GM18520 (cell line): ENCODE results near the gene SLC35B2.

Experiments
- ATAC-seq: cut with Tn5 transposase; IDR thresholded peaks from one replicate; pipeline ENCODE4 v1.9.1; 2021; ENCODE audit not compliant: unreplicated experiment

Gene SLC35B2

DNA sequence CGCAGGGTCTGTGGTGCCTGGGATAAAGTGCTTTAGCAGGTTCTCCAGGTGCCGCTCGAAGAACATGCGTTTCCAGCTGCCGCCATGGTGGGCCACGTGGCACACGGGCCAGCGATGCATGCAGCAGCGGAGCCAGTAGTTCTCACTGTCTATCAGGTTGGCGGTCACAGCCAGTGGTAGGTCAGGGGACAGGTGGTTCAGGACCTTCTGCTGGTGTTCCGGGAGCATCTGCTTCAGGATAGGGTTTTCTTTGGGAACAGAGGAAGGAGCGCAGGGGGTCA is 28.9 kb upstream of the SLC35B2 start:
- no peak for ATAC-seq

DNA sequence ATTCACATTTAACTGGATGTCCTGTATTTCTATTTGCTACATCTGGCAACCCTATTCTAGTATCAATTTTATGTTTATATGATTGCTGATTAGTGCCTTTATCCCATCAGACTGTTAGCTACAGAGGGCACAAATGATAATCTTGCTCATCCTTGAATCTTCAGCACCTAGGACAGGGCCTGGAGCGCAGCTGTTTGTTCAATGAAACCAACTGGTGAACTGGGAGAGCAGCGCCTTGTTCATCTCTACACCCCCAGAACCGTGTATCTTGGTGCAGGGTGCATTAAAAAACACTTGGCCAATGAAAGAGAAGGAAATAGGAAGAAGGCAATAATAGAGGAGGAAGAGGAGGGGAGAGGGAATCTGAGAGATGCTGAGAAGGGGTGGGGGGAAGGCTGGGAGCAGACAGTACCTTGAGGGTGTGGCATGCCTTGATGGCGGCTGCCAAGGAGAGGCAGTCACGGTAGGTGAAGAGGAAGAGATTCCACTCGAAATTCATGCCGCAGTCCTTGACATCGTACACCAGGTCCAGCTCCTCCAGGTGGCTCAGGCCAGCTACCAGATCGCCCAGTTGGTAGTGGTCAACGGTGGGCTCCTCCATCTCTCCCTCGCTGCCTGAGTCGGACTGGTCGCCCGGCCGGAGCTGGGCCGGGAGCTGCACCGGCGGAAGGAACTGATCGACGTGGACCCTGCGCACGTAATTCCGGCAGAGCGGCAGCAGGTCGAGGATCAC is 28.4 kb upstream of the SLC35B2 start:
- no peak for ATAC-seq

DNA sequence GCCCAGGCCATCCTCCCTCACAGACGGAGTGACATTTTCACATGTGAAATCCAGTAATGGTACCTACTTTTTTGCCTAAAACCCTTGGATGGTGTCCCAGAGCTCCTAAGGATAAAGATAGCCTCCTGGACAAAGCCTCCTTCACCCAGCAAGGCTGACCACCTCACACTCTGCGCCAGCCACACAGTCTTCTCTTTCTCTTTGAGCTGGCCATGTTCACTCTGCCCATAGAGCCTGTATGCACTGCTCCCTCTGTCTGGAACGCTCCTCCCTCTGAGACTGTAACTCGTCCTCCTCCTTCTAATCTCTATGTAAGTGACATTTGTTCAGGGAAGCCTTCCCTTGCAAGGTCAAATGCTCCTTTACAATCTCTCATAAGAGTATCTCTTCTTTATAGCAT is 27.5 kb upstream of the SLC35B2 start:
- ATAC-seq = no peak

DNA sequence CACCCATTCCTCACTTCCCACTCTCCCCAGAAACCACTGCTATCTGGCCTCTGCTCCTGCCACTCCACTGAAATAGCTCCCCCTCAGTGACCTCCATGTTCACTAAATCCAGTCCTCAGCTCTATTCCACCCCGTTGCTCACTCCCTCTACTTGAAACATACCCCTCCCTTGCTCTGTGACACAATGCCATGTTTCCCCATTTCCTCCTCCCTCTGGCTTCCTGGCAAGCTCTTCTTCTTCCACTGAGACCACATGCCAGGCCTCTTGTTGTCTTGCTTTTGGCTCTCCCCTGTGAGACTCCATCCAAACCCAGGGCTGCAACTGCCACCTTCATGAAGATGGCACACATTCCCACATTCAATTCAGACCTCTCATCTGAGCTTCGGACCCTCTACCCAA is 26.8 kb upstream of the SLC35B2 start:
- ATAC-seq = no peak

DNA sequence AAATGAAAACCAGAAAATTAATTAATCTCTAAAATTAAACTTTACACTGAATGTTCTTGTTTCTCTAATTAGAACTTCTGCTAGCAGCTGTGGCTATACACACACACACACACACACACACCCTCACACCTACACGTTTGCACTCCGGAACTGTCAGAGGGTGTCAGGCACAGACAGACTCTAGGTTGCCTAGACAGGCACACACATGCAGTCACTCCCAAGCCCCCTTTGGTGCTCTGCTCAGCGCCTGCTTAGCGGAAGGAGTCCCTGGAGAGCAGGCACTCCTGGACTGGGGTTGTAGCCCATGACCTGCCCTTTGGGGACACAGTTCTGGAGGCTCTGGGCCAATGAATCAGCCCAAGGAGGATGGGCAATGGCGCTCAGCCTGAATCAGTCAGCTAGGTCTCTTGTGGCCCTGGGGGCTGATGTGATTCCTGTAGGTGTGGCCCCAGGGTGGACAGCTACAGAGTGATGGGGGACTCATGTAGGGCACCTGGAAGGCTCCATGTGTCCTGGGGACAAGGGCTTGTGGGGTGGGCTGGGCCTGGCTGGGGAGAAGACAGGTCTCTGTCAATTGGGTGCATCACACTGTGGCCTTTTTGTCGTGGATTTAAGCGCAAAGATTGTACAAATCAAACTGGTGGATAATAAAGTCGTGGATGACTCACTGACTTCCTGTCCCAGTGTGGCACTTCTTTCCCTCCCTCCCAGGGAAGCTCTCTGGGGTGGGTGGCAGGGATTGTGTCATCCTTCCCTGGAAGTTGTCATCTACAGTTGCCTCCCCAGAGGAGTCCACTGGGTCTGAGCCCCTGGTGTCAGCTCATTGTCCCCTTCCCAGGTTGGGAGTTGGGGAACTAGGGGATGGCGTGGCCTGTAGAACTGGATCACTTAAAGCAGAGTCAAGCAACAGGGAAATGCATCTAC is 21.7 kb upstream of the SLC35B2 start:
- no peak for ATAC-seq

DNA sequence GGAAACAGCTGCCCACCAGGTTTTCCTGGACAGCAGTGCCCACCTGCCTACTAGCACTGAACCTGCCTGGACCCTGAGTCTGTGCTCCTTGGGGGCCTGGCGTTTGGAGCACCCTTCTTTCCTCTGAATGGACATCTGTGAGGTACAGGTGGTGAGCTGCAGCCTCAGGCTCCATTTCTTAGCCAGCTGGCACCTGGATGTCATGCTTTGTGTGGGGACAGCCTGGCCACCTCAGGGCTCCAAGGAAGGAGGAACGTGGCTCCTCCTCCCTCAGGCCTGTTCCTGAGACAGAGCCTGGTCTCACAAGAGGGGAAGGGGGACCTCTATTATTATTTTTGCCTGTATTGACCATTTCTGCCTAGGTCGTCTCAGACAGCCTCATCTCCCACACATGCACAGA is 21.0 kb upstream of the SLC35B2 start:
- no peak for ATAC-seq

DNA sequence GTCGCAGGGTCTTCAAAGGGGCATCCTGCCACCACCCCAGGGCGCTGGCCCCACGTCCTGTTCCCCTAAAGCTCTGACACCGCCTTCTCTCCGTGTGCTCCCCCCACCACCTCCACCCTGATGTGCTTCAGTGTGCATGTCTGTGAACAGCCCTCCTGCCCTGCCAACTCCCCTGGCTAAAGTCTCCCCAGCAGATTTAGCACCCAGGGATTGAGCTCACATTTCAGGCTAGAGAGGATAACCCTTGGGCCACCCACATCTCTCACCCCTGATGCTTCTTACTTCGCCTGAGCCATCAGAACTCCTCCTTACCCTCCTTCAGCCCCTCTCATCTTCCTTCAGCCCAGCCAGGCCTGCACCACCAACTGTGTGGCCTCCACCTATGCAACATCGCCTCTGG is 20.4 kb upstream of the SLC35B2 start:
- ATAC-seq = no peak

DNA sequence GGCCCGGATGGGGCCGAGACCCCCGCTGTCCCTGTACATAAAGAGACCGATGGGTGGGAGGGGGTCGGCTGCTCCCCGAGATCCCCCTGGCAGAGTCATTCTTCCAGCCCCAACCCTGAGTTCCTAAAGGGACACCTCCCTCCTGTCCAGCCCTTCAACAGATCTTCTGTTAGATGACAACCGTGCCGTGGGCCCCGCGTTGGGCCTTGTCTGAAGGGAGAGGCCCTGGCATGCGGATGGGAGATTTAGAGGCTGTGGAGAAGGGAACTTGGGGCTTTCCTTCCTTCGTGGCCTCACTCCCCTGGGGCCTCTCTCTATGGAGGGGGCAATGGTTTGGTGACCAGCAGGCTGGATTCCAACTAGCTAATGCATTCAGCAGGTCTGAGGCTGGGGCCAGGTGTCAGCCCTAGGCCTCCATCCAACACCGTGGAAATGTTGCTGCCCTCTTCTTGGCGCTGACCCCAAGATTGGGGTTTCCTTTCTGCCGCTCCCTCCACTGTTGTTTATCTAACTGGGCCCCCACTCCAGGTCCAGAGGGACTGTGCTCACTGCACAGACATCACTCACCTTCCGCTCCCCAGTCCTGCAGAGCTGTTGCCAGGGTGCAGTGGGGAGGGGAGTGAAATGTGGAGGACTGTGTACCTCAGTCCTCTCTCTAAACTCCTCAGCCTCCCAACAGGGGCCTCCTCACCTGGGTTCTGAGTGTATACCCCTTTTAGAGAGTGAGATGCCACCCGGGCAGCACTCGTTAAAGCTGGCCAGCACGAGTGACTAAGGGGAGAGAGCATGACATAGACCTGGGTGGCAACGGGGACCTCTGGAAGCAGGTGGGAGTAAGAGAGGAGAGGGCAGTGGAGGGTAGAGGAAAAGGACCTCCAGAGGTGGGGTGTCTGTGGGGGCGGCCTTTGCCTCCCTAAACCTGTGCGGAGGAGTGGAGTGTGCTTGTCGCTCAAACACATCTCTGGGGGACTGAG is 19.6 kb upstream of the SLC35B2 start:
- ATAC-seq = no peak

DNA sequence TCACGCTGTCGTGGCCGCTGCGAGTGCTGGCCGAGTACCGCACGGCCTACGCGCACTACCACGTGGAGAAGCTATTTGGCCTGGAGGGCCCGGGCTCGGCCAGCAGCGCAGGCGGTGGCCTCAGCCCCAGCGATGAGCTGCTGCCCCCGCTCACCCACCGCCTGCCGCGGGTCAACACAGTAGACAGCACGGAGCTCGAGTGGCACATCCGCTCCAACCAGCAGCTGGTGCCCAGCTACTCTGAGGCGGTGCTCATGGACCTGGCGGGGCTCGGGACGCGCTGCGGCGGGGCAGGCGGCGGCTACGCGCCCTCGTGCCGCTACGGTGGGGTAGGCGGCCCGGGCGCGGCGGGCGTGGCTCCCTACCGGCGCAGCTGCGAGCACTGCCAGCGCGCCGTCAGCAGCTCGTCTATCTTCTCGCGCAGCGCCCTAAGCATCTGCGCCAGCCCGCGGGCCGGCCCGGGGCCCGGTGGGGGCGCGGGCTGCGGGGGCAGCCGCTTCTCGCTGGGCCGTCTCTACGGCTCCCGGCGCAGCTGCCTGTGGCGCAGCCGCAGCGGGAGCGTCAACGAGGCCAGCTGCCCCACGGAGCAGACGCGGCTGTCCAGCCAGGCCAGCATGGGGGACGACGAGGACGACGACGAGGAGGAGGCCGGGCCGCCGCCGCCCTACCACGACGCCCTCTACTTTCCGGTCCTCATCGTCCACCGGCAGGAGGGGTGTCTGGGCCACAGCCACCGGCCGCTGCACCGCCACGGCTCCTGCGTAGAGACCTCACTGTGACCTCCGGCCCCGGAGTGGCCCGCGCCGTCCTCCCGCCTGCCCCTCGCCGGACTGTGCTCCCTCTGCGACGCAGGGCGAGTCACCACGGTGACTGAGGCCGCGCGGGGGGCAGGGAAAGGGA is 18.7 kb upstream of the SLC35B2 start:
- no peak for ATAC-seq

DNA sequence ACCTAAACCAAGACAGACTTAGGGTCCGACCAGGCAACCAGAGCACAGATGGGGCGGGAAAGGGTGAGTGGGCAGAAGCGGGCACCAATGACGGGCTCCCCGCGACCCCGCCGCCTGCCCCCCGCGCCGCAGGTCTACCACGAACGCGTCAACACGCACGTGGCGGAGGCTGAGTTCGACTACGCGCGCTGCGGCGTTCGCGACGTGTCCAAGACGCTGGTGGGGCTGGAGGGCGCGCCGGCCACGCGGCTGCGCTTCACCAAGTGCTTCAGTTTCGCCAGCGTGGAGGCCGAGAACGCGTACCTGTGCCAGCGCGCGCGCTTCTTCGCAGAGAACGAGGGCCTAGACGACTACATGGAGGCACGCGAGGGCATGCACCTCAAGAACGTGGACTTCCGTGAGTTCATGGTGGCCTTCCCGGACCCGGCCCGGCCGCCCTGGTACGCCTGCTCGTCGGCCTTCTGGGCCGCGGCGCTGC is 18.0 kb upstream of the SLC35B2 start:
- ATAC-seq = no peak

DNA sequence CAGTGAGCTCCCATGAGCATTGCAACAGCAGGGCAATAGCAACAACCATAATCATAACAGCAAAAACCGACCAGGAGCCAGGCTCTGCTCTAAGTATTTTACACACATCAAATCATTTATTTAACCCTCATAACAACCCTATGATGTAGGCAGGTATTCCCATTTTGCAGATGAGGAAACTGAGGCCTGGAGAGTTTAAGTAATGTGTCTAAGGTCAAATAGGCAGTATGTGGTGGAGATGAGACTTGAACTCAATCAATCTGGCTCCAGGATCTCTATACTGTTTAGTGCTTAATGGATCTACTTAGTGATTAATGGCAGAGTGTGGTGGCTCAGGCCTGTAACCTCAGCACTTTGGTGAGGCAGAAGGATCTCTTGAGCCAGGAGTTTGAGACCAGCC is 16.3 kb upstream of the SLC35B2 start:
- no peak for ATAC-seq

DNA sequence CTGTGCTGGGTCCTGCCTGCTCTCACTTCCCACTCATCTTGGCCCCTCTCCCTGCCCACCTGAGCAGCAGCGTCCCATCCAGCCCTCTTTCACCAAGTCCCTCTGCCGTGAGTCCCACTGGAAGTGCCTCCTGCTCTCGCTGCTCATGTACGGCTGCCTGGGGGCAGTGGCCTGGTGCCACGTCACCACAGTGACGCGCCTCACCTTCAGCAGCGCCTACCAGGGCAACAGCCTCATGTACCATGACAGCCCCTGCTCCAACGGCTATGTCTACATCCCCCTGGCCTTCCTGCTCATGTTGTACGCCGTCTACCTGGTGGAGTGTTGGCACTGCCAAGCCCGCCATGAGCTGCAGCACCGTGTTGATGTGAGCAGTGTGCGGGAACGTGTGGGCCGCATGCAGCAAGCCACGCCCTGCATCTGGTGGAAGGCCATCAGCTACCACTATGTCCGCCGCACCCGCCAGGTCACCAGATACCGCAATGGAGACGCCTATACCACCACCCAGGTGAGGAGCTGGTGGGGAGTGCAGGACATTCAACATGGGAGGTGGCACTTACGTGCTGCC is 15.8 kb upstream of the SLC35B2 start:
- ATAC-seq = no peak

DNA sequence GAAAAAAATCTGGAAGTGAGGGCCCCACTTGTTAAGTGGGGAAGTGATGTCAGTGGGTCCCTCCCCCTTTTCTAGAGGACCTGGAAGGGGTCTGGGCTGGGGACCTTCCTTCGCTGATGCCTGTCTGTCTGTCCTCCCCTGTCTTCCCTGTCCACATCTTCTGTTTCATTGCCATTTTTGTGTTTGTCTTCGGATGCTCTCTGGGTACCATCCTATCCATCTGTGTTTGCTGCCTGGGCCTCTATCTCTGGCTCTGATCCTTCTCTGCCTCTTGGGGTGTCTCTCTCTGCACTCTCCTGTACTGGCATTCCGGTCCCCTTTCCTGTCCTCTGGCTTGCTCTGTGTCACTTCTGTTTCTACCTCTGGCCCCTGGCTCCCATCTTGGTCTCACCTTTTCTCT is 15.2 kb upstream of the SLC35B2 start:
- ATAC-seq = no peak

DNA sequence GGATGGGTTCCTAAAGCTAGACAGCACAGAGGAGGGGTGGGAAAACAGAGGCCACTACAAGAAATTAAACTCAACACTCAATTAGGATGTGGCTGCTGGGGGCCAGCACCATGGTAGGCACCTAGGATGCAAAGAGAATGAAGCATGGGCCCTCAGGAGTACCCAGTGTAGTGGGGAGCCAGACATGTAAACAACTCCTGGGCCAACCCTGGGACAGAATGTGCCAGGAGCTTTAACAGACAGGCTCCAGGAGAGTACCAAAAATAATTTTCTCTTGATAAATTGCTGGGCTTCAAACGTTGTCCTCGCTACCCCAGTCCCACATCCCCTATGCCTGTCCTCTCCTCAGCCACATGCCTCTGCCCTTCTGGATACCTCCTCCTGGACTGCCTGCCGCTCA is 14.6 kb upstream of the SLC35B2 start:
- ATAC-seq = no peak

DNA sequence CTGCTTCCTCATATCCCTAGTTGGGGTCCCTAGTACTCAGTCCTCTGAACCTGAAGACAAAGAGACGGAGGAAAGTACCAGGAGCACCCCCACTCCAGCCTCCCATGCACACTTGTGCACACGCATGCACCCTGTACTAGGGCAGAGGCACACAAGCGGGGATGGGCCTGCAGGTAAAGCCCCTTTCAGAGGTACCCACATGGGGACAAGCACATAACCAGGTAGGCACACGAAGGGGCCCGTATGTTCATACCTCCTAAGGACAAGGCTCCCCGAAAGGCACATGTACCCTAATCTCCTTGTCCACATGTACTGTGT is 14.0 kb upstream of the SLC35B2 start:
- ATAC-seq = no peak

DNA sequence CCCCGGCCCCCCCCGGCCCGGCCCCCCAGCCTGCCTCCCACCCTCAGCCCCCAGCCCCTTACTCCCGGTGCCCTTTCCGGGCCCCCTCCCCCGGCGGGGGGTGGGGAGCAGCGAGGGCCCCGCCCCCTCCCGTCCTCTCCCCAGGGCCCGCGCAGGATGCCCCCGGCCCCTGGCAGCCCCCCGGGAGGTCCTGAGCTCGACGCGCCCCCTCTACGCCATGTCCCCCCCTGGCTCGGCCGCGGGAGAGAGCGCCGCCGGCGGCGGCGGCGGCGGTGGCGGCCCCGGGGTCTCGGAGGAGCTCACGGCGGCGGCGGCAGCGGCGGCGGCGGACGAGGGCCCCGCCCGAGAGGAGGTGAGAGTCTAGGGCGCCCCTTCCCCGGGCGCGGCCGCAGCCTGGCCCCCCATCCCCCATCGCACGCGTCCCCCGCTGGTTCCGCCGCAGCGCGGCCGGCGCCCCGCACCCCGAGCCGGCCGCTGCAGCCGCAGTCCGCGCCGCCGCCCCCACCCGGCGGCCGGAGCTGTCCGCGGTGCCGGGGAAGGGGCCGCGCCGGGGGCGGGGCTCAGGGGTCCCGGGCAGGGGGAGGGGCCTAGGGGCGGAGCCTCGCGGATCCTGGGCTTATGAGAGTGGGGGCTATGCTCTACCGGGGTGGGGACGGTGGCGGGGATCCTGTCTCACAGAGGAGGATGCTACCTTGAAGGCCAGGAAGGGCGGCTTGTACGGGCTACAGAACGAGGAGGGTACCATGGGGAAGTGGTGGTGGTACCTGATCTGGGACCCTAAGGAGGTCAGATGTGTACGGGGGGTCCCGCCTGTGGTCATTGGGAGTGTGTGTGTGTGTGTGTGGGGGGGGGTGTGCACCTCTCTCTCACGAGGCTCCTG is 13.4 kb upstream of the SLC35B2 start:
- no peak for ATAC-seq

DNA sequence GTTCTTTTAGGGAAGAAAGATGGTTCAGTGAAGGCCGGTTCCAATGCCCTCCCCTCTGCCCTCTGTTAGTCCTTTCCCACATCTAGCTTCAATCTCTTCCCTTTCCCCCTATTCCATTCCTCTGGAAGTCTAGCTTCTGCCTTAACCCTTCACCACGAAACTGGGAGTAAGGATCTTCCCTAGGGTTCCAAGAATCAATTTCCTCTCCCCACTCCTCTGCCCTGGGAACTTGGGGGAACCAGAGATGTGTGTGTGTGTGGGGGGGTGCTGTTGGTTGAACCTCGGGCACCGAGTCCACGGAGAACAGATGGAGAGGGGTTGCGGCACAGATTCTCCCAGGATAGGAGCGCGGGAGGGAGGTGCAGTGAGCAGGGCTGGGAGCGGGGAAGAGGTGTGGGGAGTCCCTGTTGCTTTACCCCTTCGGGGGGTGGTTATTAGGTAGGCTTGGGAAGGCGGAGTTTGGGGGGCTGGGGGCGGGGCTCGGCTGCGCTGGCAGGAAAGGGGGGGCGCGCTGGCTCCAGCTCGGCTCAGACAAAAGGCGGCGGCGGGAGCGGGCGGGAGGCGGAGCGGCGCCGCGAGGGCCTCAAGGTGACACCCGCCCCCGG is 12.7 kb upstream of the SLC35B2 start, which contains the start of gene TMEM151B:
Gene TMEM151B (plus strand): TSS at position 530 of the 605 bp plus-strand sequence. CDS start 293 bp downstream, outside the sequence.
- ATAC-seq = no peak

DNA sequence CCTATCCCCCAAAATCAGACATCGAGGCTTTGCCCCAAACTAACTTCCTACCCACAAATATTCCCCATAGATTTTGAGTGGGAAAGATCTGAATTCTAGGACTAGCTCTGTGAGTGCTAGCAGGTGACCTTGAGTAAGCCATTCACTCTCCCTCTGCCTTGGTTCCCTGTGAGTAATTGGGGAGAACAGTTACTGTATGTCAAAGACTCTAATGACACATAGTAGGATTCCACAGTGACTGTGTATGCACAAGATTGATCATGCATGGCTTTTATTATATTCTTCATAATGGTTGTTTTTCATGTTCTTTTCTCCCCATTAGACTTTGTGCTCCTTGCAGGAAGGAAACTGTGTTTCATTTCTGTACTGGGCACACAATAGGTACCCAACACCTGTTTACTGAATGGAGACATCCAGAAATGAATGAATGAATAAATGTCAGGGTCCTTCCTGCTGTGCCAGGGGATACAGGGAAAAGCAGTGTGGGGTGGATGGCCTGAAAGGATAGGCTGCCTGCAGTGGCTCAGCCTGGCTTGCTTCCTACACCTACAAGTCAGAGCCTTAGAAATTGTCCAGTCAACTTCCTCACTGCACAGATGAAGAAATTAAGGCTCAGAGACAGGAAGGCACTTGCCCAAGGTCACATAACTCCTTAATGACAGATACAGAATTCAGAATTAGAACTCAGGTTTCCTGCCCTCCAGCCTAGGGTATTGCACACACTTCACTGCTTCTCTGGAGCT is 12.0 kb upstream of the SLC35B2 start:
- ATAC-seq = no peak
